D721Med (cell line): ENCODE data around the gene POU3F2.

Source experiments
- DNase-seq: peaks from one replicate; pipeline ENCODE4 v3.0.0; 2011; ENCODE audit warnings: low spot score; ENCODE audit not compliant: insufficient read length
- FAIRE-seq: peaks from 2 replicates; lab custom pipeline; 2011; peaks lifted over from hg19 to GRCh38; lab: Jason Lieb, UNC
- TF ChIP-seq, protein P1 (sequence below): IDR thresholded peaks from 2 replicates; pipeline ENCODE4 v1.5.1; 2012; ENCODE audit warnings: mild to moderate bottlenecking, control low read depth; ENCODE audit not compliant: insufficient read depth; ENCODE audit errors: missing control alignments

POU3F2 gene

DNA sequence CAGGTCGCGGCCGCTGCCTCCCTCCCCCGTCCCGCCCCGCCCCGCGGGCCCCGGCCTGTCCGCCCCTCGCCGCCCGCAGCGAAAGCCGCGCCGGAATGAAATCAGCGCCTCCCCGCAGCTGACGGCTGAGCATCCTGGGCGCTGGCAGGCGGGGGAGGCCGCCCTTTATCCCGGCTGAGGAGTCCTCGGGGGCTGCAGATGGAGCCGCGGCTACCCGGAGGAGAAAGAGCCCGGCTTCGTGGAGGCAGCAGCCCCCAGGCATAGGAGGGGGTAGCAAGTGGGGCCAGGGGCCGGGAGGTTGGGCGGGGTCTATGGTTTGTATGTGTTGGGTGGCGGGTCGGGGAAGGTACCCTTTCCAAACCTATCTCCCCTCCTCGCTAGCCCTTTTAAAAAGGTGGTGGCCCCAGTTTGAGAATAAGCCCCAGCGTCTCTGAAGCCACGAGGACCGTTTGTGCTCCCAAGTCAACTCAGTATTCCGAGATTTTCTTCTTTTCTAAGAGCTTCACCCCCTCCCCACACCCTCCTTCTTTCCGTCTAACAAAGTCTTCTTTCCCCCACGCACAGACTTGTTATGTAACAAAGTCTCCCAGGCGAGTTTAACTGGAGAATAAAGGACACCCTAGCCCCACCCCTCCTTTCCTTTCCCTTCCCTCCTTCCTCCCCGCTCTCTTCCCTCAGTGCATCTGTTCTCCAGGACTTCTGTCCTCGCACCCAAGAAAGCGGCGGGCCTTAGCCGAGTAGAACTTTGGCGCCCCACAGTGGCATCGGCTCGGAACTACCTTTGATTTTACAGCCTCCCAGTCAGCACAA lies 11.0 kb downstream of the POU3F2 start:
- DNase-seq (peak; percentile 77), FAIRE-seq (peak; percentile 32)
- TF ChIP-seq, protein P1, sequence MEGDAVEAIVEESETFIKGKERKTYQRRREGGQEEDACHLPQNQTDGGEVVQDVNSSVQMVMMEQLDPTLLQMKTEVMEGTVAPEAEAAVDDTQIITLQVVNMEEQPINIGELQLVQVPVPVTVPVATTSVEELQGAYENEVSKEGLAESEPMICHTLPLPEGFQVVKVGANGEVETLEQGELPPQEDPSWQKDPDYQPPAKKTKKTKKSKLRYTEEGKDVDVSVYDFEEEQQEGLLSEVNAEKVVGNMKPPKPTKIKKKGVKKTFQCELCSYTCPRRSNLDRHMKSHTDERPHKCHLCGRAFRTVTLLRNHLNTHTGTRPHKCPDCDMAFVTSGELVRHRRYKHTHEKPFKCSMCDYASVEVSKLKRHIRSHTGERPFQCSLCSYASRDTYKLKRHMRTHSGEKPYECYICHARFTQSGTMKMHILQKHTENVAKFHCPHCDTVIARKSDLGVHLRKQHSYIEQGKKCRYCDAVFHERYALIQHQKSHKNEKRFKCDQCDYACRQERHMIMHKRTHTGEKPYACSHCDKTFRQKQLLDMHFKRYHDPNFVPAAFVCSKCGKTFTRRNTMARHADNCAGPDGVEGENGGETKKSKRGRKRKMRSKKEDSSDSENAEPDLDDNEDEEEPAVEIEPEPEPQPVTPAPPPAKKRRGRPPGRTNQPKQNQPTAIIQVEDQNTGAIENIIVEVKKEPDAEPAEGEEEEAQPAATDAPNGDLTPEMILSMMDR, result peak; percentile 95

GRCh38 chr6:98846021-98846380 lies 11.6 kb downstream of the POU3F2 start:
- TF ChIP-seq, protein P1, result no peak
- DNase-seq (no peak), FAIRE-seq (no peak)

DNA sequence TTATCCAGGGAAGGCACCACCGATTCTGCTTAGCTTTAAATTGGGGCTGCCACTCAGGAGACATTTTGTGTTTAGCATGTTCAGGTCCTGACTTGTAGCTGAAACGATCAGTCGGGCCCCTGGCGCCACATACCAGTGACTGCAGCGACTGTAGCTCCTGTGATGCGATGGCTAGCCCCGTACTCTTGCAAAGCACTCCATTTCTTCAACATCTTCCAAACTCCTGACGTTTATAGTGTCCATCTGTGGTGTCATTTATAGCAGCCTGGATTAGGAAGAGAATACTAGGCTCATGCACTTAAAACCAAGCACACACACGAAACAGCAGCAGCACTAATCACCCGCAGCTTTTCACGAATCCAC lies 13.0 kb downstream of the POU3F2 start:
- FAIRE-seq (no peak), DNase-seq (no peak)
- TF ChIP-seq, protein P1, result no peak

- DNase-seq (no peak), FAIRE-seq (no peak)
- TF ChIP-seq, protein P1, result no peak
Measured at GRCh38 chr6:98847779-98848538, 13.6 kb downstream of the POU3F2 start.

DNA sequence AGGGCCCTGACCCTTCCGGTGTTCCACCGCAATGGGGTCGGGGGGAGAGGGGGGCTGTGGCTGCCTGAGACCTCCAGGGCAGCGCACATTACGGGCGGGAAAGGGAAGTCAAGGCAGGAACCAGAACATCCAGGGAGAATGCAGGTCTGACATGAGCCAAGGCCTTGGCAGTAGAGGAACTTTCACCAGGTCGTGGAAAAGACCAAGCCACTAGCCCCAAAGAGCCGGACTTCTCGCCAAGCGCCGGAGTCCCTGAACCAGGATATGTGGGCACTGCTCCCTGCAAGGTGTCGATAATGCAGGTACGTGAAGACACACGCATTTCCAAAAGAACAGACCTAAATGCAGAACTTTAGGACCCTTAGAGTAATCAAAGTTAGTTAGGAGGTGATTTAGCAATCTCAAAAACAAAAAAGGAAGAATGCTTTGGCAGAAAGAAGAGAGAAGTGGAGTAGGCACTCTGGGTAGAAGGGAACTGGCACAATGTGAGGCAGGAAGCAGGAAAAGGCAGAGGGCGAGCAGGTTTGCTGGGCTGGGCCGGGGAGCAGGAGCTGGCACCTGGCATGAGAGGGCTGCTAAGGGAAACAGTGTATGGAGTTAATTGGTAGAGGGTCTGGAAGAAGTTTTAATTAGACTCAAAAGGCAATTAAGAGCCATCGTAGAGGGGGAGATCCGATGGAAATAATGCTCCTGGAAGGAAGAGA lies 14.3 kb downstream of the POU3F2 start:
- FAIRE-seq (no peak), DNase-seq (no peak)
- TF ChIP-seq, protein P1, result no peak

- FAIRE-seq (no peak), DNase-seq (no peak)
- TF ChIP-seq, protein P1, result no peak
Measured at GRCh38 chr6:98864497-98864896, 30.1 kb downstream of the POU3F2 start.
